OCI-LY7 (cell line): ENCODE measurements around the gene DAPK1.

Experiments used
- CTCF ChIP-seq: fragments of 200-600 bp; sonication (generic); conservative IDR thresholded peaks from 2 replicates; pipeline ENCODE4 v1.5.1; 2014; ENCODE audit warnings: mild to moderate bottlenecking, antibody characterized with exemption, low read length, moderate library complexity, mixed read lengths
- EZH2phosphoT487 ChIP-seq: fragments of 200-600 bp; sonication (generic); IDR thresholded peaks from 2 replicates; pipeline ENCODE4 v1.6.1; 2018; ENCODE audit warnings: low read depth, borderline replicate concordance, mild to moderate bottlenecking, mixed run types, antibody characterized with exemption, low read length, moderate library complexity, mixed read lengths

- TF ChIP-seq CTCF, result no peak
- no peak for TF ChIP-seq EZH2phosphoT487
These were observed 7.4 kb upstream of the DAPK1 start for GRCh38 chr9:87490225-87490624.
